K562 (cell line): ENCODE measurements around the gene SH3D21. TPM values are rescaled to one million over a fixed set of nuclear protein-coding genes. Genes with fewer than 3 reads are reported as not detected.
A peak's percentile ranks its signal among the peaks of the same experiment; 100 is the strongest.

ENCODE experiments used
- ATF3 ChIP-seq, 2 experiments: fragments of 450-650 bp in 1 of 2; sonication (generic) in 1 of 2; formaldehyde crosslinking in 1 of 2; IDR thresholded peaks in 1 of 2; conservative IDR thresholded peaks in 1 of 2; 2 replicates each; pipeline versions ENCODE4 v1.6.1 to v1.8.1; 2016 to 2023; ENCODE audit warnings: mild to moderate bottlenecking in 2 of 2, moderate library complexity in 2 of 2, inconsistent platforms in 1 of 2, missing genetic modification reagents in 1 of 2
- NCOA6 ChIP-seq: fragments of 450-650 bp; IDR thresholded peaks from 2 replicates; pipeline ENCODE4 v1.6.1; 2017; ENCODE audit warnings: mild to moderate bottlenecking
- ZNF124 ChIP-seq: sonication (generic); formaldehyde crosslinking; IDR thresholded peaks from 2 replicates; pipeline ENCODE4 v1.8.1; 2022; ENCODE audit warnings: missing genetic modification reagents
- polyA plus RNA-seq, 8 experiments: library from polyadenylated mRNA; depleted of rRNA in 4 of 8; stranded (reverse) in 5 of 8; unstranded in 3 of 8; fragments of >200 nt; fragmentation: Nextera tagmentation in 2 of 8; fragmentation: Illumina TruSeq in 1 of 8; extraction: Ambion mirVana in 2 of 8; extraction: Trizol in 1 of 8; gene quantifications; 2 replicates each; pipeline versions ENCODE4 v1.2.1 to v1.2.3, GENCODE V29; 2011 to 2014; ENCODE audit warnings: inconsistent platforms in 1 of 8, missing spikeins in 1 of 8
- total RNA-seq, 7 experiments: library from RNA; depleted of rRNA in 6 of 7; stranded (reverse); fragments of >200 nt in 6 of 7; fragmentation: Illumina TruSeq in 2 of 7; extraction: Trizol in 2 of 7; gene quantifications; 2 replicates each; pipeline versions ENCODE4 v1.2.1 to v1.2.3, GENCODE V29; 2011 to 2021; ENCODE audit warnings: low replicate concordance in 1 of 7
- TF ChIP-seq, protein P1 (sequence below): fragments of 450-650 bp; IDR thresholded peaks from 2 replicates; pipeline ENCODE4 v1.6.1; 2016; ENCODE audit warnings: mild to moderate bottlenecking, moderate library complexity
- TF ChIP-seq, protein P2 (sequence below), 2 experiments: fragments of 150-350 bp in 1 of 2; IDR thresholded peaks; 2 replicates each; pipeline ENCODE4 v1.6.1; 2012 to 2016; ENCODE audit warnings: low read depth in 2 of 2, low read length in 2 of 2, mild to moderate bottlenecking in 1 of 2, moderate library complexity in 1 of 2
- TF ChIP-seq, protein P3 (sequence below): fragments of 250-450 bp; sonication (Bioruptor Pico); IDR thresholded peaks from 2 replicates; pipeline ENCODE4 v1.5.0; 2021; ENCODE audit warnings: mild to moderate bottlenecking, moderate library complexity

The SH3D21 gene
- total and polyA plus RNA-seq, 9 of the 15 experiments (the other 6 are each of a cell fraction or from before 2014, with no cell fraction given), result 0.01 to 4.7 (median 1.8) TPM

DNA sequence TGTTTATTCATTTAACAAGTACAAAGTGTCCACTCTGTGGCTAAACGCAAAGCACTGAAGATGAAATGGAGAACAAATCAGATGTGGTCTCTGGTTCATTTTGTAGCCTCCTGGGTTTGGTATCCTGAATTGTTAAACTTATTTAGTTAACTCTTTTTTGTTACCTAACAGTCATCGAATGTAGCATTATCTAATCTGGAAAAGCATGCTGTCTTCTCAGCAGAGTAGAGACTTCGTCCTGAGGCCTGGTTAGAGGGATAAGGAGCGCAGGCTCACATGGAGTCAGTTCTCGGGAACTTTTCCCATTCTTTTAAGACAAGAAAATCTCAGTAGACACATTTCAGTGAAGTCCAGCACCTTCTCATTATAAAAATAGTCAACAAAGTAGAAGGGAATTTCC, 33.1 kb upstream of the SH3D21 start (continued):
- TF ChIP-seq, protein P1, sequence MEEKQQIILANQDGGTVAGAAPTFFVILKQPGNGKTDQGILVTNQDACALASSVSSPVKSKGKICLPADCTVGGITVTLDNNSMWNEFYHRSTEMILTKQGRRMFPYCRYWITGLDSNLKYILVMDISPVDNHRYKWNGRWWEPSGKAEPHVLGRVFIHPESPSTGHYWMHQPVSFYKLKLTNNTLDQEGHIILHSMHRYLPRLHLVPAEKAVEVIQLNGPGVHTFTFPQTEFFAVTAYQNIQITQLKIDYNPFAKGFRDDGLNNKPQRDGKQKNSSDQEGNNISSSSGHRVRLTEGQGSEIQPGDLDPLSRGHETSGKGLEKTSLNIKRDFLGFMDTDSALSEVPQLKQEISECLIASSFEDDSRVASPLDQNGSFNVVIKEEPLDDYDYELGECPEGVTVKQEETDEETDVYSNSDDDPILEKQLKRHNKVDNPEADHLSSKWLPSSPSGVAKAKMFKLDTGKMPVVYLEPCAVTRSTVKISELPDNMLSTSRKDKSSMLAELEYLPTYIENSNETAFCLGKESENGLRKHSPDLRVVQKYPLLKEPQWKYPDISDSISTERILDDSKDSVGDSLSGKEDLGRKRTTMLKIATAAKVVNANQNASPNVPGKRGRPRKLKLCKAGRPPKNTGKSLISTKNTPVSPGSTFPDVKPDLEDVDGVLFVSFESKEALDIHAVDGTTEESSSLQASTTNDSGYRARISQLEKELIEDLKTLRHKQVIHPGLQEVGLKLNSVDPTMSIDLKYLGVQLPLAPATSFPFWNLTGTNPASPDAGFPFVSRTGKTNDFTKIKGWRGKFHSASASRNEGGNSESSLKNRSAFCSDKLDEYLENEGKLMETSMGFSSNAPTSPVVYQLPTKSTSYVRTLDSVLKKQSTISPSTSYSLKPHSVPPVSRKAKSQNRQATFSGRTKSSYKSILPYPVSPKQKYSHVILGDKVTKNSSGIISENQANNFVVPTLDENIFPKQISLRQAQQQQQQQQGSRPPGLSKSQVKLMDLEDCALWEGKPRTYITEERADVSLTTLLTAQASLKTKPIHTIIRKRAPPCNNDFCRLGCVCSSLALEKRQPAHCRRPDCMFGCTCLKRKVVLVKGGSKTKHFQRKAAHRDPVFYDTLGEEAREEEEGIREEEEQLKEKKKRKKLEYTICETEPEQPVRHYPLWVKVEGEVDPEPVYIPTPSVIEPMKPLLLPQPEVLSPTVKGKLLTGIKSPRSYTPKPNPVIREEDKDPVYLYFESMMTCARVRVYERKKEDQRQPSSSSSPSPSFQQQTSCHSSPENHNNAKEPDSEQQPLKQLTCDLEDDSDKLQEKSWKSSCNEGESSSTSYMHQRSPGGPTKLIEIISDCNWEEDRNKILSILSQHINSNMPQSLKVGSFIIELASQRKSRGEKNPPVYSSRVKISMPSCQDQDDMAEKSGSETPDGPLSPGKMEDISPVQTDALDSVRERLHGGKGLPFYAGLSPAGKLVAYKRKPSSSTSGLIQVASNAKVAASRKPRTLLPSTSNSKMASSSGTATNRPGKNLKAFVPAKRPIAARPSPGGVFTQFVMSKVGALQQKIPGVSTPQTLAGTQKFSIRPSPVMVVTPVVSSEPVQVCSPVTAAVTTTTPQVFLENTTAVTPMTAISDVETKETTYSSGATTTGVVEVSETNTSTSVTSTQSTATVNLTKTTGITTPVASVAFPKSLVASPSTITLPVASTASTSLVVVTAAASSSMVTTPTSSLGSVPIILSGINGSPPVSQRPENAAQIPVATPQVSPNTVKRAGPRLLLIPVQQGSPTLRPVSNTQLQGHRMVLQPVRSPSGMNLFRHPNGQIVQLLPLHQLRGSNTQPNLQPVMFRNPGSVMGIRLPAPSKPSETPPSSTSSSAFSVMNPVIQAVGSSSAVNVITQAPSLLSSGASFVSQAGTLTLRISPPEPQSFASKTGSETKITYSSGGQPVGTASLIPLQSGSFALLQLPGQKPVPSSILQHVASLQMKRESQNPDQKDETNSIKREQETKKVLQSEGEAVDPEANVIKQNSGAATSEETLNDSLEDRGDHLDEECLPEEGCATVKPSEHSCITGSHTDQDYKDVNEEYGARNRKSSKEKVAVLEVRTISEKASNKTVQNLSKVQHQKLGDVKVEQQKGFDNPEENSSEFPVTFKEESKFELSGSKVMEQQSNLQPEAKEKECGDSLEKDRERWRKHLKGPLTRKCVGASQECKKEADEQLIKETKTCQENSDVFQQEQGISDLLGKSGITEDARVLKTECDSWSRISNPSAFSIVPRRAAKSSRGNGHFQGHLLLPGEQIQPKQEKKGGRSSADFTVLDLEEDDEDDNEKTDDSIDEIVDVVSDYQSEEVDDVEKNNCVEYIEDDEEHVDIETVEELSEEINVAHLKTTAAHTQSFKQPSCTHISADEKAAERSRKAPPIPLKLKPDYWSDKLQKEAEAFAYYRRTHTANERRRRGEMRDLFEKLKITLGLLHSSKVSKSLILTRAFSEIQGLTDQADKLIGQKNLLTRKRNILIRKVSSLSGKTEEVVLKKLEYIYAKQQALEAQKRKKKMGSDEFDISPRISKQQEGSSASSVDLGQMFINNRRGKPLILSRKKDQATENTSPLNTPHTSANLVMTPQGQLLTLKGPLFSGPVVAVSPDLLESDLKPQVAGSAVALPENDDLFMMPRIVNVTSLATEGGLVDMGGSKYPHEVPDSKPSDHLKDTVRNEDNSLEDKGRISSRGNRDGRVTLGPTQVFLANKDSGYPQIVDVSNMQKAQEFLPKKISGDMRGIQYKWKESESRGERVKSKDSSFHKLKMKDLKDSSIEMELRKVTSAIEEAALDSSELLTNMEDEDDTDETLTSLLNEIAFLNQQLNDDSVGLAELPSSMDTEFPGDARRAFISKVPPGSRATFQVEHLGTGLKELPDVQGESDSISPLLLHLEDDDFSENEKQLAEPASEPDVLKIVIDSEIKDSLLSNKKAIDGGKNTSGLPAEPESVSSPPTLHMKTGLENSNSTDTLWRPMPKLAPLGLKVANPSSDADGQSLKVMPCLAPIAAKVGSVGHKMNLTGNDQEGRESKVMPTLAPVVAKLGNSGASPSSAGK, result peak; percentile 70
- no peak for TF ChIP-seq ZNF124 (CRISPR knock-in tag)
- TF ChIP-seq ATF3 (IDR thresholded peaks at IDR 0.05), result no peak
- no peak for TF ChIP-seq ATF3 (CRISPR knock-in tag; conservative IDR thresholded peaks at IDR 0.05)
- TF ChIP-seq, protein P2, sequence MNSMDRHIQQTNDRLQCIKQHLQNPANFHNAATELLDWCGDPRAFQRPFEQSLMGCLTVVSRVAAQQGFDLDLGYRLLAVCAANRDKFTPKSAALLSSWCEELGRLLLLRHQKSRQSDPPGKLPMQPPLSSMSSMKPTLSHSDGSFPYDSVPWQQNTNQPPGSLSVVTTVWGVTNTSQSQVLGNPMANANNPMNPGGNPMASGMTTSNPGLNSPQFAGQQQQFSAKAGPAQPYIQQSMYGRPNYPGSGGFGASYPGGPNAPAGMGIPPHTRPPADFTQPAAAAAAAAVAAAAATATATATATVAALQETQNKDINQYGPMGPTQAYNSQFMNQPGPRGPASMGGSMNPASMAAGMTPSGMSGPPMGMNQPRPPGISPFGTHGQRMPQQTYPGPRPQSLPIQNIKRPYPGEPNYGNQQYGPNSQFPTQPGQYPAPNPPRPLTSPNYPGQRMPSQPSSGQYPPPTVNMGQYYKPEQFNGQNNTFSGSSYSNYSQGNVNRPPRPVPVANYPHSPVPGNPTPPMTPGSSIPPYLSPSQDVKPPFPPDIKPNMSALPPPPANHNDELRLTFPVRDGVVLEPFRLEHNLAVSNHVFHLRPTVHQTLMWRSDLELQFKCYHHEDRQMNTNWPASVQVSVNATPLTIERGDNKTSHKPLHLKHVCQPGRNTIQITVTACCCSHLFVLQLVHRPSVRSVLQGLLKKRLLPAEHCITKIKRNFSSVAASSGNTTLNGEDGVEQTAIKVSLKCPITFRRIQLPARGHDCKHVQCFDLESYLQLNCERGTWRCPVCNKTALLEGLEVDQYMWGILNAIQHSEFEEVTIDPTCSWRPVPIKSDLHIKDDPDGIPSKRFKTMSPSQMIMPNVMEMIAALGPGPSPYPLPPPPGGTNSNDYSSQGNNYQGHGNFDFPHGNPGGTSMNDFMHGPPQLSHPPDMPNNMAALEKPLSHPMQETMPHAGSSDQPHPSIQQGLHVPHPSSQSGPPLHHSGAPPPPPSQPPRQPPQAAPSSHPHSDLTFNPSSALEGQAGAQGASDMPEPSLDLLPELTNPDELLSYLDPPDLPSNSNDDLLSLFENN (IDR thresholded peaks at IDR 0.05; ENCODE audit: low read depth in 2 of 2, low read length in 2 of 2), result 0 out of 4 replicates have a peak, but pooled peaks of 1 of the 2 experiments have one; percentile 57
- TF ChIP-seq, protein P3, sequence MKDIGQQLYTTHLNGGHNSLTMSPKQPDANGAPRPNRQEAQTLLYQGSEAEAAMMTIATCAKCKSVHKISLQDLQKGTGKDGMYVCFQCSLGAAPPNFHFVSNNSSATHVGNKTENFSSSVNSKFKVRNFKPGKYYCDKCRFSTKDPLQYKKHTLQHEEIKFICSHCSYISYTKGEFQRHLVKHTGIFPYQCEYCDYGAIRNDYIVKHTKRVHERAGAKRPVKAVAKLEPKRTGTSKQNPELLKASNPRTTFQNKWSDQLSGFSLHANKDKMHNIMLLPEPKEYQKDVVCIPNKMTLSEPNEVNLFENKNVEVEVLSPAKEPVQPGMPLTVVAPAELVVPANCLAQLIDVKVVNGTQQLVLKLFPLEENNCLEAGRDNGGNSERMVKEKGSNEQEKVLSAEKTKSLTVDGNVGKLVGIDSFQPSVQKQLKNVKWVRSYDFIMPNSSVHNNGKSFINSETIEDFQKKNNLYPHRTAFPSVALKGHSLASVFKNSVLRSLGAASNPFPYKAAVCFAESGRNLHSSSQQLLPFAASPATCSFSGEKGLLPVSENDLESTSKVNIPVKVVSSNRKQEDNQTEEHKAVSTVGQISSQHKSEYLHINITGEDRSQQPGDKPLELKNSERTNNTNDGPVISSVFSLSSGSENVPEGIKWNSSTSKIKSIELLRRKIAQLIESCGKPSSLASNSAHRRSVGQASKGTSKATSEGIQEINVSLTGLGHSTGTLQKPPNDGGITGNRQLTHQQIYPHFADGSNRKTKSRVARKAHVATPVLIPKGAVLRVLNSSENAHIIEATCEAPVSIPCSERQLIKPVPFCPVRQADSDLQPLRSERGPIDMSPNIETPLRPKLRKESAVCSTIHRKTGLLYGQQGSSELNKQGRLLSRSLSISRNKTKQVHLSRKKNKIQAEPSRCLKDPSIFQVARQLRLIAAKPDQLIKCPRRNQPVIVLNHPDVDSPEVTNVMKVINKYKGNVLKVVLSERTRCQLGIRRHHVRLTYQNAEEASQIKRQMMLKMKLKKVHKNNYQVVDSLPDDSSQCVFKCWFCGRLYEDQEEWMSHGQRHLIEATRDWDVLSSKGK (CRISPR knock-in tag), result no peak
- TF ChIP-seq NCOA6, result no peak
